Hematopoietic multipotent progenitor cell treated with erythropoietin and hydrocortisone succinate and interleukin-3 and kit ligand, for 6 days (in vitro differentiated cells): ENCODE measurements around the gene POU3F3.

Experiments used
- DNase-seq: peaks from one replicate; pipeline ENCODE4 v3.0.0-alpha.2; 2015

POU3F3 gene

GRCh38 chr2:104878863-104879512 lies 25.1 kb downstream of the POU3F3 start:
- no peak for DNase-seq

GRCh38 chr2:104880076-104880475 lies 26.2 kb downstream of the POU3F3 start:
- DNase-seq = no peak

- DNase-seq = no peak
These were observed 29.4 kb downstream of the POU3F3 start for GRCh38 chr2:104883357-104883756.

GRCh38 chr2:104885119-104885782 lies 31.3 kb downstream of the POU3F3 start:
- DNase-seq = no peak

- DNase-seq = no peak
These were observed 33.8 kb downstream of the POU3F3 start for GRCh38 chr2:104887676-104888075.

GRCh38 chr2:104888489-104889258 lies 34.8 kb downstream of the POU3F3 start:
- DNase-seq = no peak

GRCh38 chr2:104889291-104889959 lies 35.5 kb downstream of the POU3F3 start:
- DNase-seq = peak; percentile 25

GRCh38 chr2:104889960-104890684 lies 36.2 kb downstream of the POU3F3 start:
- no peak for DNase-seq

- DNase-seq = no peak
These were observed 36.8 kb downstream of the POU3F3 start for GRCh38 chr2:104890685-104891069.

- no peak for DNase-seq
These were observed 37.2 kb downstream of the POU3F3 start for GRCh38 chr2:104891145-104891544.

GRCh38 chr2:104896446-104896845 lies 42.5 kb downstream of the POU3F3 start:
- no peak for DNase-seq

GRCh38 chr2:104897515-104898184 lies 43.7 kb downstream of the POU3F3 start:
- DNase-seq = no peak

GRCh38 chr2:104900608-104901007 lies 46.7 kb downstream of the POU3F3 start:
- no peak for DNase-seq

GRCh38 chr2:104901037-104901881 lies 47.3 kb downstream of the POU3F3 start:
- no peak for DNase-seq

- DNase-seq = no peak
These were observed 48.4 kb downstream of the POU3F3 start for GRCh38 chr2:104902317-104902716.
